HG03520 (cell line): Measurements from ENCODE around the gene ELMO1.
"Not testable (repeated sequence)": the region's sequence is repeated elsewhere in the genome, so short reads cannot be mapped to it uniquely, and the experiment has no call there.

Source experiments
- ATAC-seq: cut with Tn5 transposase; IDR thresholded peaks from one replicate; pipeline ENCODE4 v1.9.1; 2021; ENCODE audit warnings: mild to moderate bottlenecking, moderate library complexity; ENCODE audit not compliant: unreplicated experiment

Gene ELMO1

GRCh38 chr7:36999626-37000485 is 448.8 kb downstream of the ELMO1 start:
- ATAC-seq, result no peak

DNA sequence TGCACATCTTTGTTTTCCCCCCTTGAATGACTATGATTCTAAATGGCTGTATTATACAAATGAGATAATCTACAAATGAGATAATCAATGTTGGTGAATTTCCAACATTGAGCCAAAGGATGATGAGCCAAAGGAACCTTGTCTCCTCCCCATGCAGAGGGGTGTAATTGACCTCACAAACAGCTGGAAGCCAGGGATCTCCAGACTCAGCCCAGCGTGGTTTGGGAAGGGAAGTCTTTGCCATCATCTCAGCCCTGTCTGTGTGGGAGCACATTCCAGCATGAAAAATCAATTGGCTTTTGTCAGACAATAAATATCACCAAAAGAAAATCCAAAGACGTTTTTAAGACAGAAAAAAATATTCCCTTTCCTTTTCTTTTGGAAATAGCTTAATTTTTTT is 452.9 kb downstream of the ELMO1 start:
- ATAC-seq, result no peak

- ATAC-seq, result no peak
Observed at GRCh38 chr7:36994456-36995112, 454.1 kb downstream of the ELMO1 start.

DNA sequence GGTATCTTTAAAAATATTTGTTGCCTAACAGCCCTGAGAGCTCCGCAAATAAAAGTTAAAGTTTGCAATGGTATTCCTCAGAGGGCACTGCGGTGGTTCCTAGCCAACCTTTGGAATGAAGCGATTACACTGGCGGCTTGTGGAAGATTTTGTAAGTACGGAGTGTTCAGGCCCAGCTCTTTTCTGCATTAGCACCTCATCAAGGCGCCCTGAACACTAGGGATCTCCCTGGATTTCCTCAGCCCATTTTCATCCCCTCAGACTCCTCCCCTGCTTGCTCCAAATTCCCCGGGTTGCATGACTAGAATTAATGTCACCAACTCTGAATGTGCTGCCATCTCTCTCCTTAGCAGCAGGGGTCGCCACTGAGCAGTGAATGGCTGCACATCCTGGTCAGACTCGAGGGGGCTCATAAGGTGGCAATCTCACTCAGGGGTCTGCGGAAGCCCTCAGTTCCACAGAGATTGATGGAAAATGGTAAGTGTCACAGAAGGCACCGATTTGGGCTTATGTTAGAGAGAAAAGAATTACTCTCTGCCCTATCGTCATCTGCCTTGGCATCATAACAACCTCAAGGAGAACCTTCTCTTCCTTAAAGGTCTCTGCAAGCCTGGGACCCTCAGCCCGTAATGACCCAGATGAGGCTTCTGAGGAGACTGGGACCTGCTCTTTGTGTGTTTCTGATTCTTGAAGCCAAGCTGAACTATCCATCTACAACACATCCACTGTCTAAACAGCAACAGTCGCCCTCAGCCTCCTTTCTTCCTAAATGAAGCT is 461.5 kb downstream of the ELMO1 start:
- ATAC-seq, result peak; percentile 67

- no peak for ATAC-seq
Observed at GRCh38 chr7:36986511-36986933, 462.1 kb downstream of the ELMO1 start.

DNA sequence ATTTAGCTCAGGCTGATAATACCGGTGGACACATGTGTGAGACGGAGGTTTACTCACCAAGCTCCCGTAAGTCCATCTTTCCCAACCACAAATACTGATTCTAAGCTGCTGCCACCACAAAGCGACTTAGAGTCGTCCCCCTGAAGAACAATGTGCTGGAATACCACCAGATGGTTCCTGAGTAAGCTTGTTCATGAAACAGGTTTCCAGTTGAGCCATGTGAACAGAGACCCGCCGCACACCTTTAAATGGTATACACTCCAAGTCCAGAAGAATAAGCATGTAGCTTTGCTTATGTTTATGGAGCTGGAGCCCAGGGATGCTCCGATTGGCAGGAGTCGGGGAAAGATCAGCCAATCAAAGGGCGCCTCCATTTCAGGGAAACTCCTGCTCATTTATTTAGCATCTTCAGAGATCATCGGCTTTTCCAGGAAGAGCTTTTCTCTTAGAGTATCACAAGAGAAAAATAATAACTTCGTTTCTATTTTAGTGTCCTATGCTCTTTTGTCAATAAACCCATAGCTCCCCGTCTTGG is 462.7 kb downstream of the ELMO1 start:
- no peak for ATAC-seq

DNA sequence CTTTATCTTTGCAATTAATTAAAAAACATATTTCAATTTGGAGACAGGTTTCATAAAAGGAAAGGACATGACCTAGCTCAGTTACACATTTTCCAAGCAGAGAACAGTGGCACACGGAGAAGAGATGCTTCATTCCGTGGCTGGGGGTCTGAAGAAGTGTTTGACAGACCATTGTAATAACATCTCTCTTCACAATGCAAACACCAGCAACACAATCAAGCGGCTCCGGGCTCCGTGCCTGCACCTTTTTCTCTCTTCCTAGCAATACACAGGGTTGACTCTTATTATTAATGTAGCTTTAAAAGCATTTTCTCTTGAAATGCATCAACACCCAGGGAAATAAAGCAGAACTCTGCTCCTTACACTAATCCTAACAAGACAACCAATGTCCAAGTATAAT is 463.3 kb downstream of the ELMO1 start:
- ATAC-seq, result no peak

- no peak for ATAC-seq
Observed at GRCh38 chr7:36984710-36985312, 463.9 kb downstream of the ELMO1 start.

- ATAC-seq, result no peak
Observed at GRCh38 chr7:36984041-36984521, 464.6 kb downstream of the ELMO1 start.

- ATAC-seq, result no peak
Observed at GRCh38 chr7:36982766-36983165, 465.9 kb downstream of the ELMO1 start.

- ATAC-seq, result no peak
Observed at GRCh38 chr7:36979810-36980248, 468.8 kb downstream of the ELMO1 start.

GRCh38 chr7:36978461-36978860 is 470.2 kb downstream of the ELMO1 start:
- no peak for ATAC-seq

GRCh38 chr7:36977878-36978277 is 470.8 kb downstream of the ELMO1 start:
- ATAC-seq, result no peak

DNA sequence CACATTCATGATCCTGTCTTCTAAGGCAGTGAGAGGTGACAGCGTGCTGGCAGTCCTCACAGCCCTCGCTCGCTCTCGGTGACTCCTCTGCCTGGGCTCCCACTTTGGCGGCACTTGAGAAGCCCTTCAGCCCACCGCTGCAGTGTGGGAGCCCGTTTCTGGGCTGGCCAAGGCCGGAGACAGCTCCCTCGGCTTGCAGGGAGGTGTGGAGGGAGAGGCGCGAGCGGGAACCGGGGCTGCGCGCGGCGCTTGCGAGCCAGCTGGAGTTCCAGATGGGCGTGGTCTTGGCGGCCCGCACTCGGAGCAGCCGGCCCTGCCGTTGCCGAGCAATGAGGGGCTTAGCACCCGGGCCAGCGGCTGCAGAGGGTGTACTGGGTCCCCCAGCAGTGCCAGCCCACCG is 475.1 kb downstream of the ELMO1 start:
- not testable (repeated sequence) for ATAC-seq

DNA sequence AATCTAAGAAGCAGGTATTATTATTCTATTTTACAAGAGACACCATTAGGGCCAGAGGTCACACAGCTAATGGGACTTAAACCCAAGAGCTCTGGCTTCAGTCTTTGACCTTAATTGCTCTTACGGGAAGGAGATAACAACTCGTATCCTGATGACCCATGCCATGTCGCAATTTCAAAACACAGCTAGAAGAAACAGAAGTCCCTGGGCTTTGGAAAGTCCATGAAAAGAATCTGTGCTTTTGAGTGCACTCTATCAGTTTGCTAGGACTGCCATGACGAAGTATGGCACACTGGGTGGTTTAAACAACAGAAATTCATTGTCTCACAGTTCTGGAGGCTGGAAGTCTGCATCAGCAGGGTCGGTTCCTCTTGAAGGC is 476.5 kb downstream of the ELMO1 start:
- no peak for ATAC-seq

GRCh38 chr7:36971515-36972139 is 477.0 kb downstream of the ELMO1 start:
- ATAC-seq, result no peak

- ATAC-seq, result no peak
Observed at GRCh38 chr7:36970551-36971514, 477.8 kb downstream of the ELMO1 start.

GRCh38 chr7:36969376-36969775 is 479.3 kb downstream of the ELMO1 start:
- no peak for ATAC-seq

- ATAC-seq, result no peak
Observed at GRCh38 chr7:36967387-36967786, 481.3 kb downstream of the ELMO1 start.
